ENCODE data around the gene MAPKAP1. TPM values are rescaled to one million over a fixed set of nuclear protein-coding genes. Genes with fewer than 3 reads are reported as not detected.

MAPKAP1 gene
- total RNA-seq, 1 experiment from 2014 or later = 79.9 TPM

DNA sequence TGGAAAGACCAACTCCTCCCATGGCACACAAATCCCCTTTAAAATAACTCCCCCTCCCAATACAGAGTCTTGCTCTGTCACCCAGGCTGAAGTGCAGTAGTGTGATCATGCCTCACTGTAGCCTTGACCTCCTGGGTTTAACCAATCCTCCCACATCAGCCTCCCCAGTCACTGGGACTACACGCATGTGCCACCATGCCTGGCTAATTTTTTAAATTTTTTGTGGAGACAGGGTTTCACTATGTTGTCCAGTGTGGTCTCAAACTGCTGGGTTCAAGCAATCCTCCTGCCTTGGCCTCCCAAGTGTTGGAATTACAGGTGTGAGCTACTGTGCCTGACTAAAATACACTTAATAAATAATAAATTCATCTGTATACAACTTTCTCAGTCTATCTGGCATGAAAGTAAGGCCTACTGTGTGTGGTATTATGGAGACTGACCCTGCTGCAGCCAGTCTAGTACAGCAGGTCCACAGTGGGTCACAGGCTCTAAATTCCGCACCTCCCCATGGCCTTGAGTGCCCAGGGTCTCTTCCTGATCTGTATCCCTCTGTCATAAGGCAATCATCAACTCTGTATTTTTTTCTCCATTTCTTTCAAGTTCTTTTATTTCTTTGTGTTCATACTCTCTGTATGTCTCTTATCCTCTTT lies 169.4 kb downstream of the MAPKAP1 start:
- DNase-seq (ENCODE audit: low spot score) = no peak

DNA sequence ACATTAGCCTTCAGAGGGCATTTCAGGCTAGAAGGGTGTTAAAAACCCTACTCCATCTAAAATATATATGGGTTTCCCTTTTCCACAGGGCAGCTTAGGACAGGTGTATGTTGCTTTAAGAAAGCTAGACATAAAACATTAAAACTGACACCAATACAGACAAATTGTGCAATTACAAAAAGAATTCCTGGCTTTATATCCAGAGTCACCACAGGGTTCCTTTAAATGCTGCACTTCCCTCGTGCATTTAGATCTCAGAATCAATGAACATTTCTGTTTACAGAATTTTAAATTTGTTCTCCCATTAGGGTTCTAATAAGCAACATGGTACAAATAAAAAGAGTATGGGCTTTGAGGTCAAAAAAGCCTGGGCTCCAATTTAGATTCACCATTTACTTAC lies 170.2 kb downstream of the MAPKAP1 start:
- no peak for DNase-seq (ENCODE audit: low spot score)

DNA sequence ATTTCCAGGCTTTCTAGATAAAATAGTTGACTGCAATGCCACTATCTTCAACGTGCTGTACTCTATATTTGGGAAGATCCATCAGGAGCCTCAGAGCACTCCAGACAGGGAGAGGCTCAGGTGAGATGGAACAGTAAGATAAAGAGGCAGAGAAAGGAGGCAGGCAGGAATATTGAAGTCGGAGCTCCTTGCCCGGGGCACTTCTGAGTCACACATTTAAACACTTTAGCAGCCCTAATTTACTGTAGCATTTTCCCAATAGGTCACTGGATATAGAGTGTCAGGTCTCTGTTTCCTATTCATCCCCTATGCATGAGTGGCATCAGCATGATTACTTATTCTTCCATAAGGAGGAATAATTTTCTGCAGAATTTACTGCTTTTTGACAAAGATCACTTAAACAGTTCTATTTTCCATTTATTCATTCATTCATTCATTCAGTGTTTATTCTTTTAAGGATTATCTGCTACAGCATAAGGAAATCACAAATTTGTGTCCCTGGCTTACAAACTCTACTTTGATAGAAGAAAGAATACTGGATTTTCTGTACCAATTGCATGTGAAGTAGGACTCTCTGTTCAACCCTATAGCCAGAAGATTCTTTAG lies 170.7 kb downstream of the MAPKAP1 start:
- DNase-seq (ENCODE audit: low spot score) = no peak

DNA sequence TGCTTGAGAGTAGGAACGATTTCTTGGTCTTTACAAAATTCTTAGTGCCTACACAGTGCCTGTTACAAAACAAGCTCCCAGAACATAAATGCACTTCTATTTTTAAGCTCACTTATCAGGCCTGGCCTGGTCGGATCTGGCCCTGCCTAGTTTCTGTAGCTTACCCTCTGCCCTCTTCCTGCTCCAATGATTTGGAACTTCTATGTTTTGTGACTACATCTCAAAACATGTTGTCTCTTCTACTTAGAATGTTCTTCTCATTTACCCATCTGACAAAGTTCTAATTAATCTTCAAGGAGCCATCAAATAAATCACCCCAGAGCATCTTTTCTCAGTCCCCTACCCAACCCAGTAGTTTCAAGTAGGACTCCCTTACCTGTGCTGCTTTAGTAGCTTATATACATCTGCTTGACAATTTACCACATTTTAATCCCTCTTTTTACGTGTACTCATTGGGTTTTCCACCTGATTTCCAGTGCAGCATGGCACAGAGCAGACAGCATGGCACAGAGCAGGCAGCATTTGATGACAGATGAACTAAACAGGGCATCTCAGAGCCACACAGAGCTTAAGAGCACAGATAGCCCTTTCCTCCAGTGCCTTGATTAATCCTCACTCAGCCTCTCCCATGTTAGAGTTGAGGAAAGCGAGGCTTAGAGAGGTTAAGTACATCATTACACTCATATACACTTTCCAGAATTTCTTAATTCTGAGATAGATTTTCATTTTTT lies 171.9 kb downstream of the MAPKAP1 start:
- DNase-seq (ENCODE audit: low spot score) = no peak

DNA sequence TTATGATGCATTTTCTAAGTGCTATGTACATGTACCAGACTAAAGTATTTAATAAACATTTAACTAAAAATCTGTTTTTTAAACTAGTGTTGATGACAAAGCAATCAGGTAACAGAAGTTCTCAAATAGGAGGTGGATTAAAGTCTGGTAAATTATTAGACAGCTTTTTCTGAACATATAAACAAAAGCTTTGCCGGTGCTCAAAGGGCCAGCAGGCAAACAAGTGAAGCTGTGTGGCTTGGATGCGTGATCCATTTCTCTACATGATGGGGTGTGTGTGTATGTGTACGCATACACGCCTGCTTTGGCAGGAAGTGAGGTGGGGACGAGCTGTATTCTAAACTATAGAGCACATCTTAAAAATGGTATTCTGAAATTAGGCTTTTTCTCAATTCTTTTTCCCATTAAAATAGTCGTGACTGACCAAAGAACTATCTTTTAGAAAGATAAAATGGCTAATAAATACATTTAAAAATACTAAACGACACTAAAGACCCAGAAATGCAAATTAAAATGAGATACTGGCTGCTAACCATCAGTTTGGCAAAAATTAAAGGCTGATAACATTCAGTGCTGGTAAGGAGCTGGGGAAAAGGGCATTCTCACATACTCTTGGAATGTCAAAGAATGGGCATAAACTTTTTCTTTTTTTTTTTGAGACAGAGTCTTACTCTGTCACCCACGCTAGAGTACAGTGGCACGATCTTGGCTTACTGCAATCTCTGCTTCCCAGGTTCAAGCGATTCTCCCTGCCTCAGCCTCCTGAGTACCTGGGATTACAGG lies 174.0 kb downstream of the MAPKAP1 start:
- DNase-seq (ENCODE audit: low spot score) = no peak

DNA sequence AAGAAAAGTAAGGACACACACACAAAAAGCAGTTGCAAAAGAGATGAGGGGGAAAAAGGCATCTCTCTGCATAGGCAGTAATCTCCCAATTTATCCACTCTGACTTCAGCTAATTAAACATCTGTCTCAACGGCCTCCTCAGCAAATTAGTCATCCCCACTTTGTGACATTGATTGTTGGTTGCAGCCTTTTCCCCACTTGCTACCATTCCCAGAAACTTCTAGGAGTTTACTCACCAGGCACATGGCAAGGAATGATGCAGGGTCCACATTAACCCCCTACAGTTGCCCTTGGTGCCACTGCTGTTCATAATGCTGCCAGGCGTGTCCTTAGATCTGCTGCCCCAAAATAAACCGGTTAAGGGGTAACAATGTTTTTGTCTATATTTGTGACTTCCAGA lies 174.6 kb downstream of the MAPKAP1 start:
- DNase-seq (ENCODE audit: low spot score) = no peak

DNA sequence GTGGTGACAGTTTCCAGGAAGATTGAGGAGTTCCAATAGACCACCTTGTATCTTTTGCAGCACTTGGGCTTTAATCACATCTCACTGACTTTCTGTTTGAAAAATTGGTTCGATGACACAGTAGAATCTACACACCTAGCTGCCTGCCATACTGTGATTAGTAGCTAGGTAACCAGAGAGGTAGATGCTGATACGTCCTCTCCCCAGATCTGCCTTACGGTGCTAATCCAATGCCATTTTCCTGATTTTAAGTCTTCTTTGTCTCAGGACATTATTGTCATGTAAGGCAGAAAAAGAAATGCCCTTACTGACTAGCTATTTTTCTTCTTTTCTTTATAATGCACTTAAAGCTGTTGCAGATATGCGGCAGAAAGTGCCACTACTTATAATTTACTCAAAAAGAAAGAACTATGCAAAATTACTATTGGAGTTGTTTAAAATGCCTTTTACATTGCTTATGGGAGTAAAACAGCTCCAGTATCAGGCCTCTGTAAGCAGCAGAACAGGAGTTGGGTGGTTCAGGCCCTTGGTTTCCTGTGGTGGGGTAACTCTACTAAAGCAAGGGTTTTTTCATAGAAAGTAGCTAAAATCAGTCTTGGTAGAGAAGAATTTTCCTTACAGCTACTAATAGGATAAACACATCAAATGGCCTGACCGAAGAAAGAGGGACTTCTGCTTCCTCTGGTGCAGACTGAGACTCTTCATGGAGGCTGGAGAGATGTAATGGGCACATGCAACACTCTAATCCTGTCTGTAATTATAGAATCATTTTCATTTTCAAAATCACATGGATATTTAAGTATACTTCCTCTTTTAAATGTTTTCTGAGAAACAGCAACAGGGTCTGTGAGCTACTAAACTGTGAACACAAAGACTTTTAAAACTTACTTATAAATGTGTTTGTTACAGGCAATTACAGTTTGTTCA lies 177.2 kb downstream of the MAPKAP1 start:
- no peak for DNase-seq (ENCODE audit: low spot score)

DNA sequence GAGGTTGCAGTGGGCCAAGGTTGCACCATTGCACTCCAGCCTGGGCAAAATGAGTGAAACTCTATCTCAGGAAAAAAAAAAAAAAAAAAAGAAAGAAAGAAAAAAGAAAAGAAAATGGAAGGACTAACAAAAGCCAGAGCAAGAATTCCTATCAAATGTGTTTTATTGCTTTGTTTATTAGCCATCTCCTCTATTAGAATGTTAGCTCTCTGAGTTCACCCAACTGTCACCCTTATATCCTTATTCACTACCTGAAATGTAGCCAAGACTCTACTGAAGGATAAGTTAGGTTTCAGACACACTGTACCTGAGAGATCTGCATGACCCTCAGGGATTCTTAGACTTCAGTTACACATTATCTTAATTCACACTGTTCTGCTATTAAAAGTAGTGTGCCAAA lies 177.9 kb downstream of the MAPKAP1 start:
- DNase-seq (ENCODE audit: low spot score) = no peak

DNA sequence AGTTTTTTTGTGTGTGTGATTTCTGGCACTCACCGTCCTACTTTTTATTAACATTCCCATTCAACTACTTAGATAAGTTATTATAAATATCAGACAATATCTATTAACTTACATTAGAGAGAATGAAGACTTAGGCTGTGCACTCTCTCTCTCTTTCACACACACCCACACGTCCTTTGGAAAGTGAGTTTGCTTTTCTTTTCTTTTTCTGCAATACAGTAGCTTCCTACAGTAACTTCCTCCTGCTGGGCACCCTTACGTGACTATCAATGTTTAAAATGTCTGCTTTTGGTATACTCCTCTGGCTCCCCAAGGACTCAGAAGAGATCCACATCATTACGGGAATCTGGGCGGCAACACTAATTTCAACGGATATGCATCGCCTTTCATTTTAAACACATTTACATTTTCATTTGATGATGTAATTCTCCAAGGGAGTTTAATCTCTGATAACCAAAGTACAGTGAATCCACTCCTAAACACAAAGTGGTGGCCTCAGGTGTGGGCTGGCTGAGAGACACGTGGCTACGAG lies 179.5 kb downstream of the MAPKAP1 start:
- no peak for DNase-seq (ENCODE audit: low spot score)

DNA sequence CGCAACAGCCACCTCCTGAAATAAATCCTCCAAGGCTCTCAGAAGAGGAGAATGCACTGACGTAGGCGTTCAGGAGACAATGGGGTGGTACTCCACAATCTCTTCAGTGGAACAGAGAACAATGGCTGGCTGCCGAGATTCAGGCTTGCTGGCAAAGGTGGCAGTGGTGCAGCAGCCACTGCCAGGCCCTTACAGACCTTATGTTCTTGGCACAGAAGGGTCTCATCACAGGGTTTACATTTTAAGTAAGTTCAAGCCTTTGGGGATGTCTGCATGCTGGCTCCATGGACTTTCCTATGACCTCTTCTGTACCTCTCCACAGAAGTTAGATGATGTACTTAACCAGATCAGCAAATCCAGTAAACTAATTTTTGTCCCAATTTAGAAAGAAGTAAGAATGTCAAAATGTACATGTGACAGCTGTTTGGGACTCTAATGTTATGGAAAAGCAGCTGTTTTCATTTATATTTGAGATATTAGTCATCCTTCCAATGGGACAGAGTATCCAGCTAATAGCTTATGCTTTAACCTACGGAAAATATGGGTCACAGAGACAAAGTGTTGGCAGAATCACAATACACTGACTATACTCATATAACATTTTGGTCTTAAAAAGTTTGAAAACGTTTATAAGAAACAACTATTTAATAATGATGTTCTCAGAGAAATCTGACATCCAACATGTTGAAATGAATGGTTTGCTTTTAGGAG lies 180.9 kb downstream of the MAPKAP1 start:
- DNase-seq (ENCODE audit: low spot score) = no peak

DNA sequence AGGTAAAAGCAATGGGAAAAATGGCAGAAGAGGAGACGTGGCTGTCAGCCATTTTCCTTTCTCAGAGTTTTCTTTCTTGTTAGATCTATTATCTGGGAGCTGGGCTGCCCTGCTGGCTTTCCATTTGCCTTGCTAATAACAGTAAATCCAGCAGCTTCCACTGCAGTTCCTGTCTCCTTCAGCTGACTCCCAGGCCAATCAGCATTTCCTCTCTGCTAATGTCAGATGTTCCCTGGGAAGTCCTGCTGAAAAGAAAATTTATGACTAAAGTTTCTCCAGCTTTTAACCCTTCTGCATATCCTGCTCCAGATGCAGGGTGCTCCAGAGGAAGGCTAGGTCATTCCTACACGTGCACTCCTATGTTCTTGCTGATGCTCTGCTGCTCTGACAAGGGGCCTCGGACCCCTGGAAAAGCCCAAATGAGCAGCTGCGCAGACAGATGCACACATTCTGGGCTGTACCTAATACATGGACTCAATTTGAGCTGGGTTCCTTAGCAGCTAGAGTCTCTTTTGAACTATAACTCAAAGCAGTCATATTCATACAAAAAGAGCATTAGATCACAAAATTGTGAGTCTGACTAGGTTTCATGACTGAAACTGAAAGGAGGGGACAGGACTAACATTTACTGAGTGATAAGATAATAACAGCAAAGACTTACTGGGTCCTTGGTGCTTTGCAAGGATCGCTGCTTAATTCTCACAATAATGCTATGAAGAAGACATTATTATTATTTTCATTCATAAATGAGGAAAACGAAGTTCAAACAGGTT lies 182.2 kb downstream of the MAPKAP1 start:
- no peak for DNase-seq (ENCODE audit: low spot score)

DNA sequence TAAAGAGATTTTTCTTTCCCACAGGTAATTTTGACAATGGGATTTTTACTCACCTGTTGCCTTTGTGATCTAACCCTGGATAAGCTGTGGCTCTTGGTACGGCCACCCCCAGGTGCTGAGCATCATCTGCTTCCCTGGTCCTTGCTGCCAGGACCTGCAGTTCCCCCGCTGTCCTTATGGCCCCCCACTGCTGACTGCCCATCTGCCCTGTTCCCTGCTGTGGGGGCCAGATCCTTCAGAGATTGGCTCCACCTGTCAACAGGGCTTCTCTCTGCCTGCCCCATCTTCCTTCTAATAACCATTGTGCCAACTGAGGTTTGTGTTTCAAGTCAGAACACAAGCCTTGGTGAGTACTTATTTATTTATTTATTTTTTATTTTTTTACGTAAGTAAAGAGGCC lies 183.3 kb downstream of the MAPKAP1 start:
- no peak for DNase-seq (ENCODE audit: low spot score)

DNA sequence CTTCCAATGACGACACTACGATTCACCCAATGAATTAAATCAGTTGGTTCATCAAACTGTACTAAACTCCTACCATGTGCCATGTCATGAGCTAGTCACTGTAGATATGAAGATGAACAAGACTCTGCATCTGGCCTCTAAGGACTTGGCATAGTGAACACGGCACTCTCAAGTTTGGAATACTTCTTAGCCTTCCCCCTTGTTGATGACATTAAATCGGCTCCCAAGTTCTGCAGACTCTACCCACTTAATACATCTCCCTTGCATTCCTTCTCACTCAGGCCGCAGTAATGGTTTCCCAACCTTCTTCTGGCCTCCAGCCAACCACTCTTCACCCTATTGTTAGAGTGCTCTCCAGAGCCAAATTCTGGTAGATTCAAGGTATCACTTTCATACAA lies 184.7 kb downstream of the MAPKAP1 start:
- no peak for DNase-seq (ENCODE audit: low spot score)

DNA sequence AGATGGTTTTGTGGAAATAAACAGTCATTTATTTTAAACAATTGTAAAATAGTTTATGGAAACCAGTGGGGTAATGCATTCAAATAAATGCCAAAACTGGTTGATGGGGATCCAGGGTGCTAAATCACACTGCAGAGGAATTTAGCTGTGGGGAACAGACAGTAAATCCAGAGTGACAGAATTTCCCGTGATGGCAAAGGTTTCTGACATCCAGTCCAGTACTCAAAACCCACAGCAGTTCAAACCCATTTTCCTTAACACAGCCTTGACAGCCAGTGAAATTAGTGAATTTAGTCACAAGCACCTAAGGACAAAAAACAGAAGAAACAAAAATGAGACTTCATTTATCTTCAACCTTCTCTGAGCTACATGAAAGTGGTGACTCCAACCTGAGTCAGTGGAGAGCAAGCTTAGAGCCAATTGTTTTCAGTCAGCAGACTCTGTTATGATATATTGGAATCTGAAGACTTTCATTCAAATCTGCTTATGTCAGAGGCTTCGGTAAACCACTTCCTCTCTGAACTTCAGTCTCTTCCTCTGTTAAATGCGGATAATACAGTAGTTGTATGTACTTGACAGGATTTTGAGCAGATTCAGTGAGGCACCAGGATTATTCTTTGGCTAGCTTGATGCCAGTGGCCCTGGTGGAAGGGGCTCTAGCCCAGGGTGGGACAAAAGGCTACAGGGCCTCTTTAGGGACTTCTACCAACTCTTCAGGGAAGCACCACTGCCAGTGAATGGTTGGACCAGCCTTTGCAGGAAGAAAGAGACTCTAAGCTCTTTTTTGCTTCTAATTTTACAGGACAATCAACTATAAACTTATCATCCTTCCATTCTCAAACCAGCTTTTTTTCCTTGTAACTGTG lies 185.3 kb downstream of the MAPKAP1 start:
- no peak for DNase-seq (ENCODE audit: low spot score)

DNA sequence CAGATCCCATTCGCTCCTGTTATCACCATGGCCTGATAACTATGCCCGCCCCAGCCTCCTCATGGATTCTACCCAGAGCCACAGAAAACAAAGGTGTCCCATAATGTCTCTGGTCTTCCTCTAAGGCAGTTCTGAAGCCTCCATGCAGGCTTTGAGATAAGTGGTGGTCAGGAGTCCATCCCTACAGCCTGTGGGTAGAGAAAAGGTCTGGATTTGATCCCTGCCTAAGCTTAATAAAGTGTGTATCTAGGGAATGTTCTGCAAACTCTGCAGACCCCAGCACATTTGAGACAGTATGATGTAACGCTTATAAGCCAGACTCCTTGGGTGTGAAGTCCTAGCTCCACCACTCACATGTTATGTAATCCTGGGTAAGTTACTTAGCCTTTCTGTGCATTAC lies 187.3 kb downstream of the MAPKAP1 start:
- DNase-seq (ENCODE audit: low spot score) = no peak

DNA sequence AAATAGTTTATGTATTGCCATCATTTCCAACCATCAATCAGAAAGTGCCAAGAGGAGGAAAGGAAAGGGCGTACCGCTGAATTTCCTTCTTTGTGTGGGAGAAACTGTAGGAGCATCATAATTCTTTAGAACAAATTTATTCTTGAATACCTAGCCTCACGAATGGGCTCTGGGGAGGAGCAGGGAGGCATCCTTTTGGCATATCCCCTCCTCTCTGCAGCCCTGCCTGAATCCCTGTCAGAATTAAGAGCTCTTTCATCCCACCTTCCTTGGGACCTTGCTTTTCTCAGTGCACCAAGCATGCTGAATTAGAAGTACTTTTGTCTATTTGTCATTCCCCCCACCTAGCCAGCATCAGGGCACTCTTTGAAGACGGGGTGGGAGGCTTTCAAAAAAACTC lies 189.4 kb downstream of the MAPKAP1 start:
- no peak for DNase-seq (ENCODE audit: low spot score)

DNA sequence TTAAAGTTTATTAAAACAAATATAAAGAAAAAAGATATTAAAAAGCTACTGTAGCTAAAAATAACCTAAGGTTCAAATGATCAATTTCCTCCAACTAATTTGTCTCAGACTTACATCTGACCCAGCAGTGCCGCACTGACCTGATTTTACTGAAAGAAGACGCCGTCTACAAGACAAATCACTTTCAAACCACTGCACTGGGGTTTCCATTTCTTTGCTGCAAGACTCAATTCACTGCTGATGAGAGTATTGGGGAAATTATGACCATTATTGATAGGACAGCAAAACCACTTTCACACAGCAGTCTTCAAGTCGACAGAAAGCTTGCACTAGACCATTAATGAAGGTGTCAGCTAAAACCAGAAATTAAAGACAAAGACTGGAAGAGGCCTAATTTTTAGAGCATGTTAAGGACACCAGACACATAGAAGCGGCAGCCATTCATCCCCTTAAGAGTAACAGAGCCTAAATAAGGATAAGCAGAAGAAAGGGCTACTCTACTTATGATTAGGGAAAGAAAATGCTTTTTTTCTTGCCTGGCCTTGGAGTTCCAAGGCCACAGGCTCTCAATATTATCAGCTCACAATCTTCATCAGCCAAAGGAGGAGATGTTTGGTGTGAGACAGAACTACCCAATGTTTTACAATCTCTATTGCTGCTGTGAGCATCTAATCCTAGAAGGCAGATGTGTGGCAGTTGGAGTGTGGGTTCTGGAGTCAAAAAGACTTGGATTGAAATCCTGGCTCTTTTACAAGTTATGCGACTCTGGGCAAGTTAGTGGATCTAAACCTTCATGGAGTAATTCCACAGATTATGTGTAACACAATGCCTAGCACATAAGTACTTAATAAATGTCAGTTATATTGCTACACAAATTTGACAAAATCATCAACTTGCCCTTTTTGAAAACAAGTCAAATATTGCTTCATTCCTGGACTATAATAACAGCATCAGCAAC lies 190.7 kb downstream of the MAPKAP1 start:
- no peak for DNase-seq (ENCODE audit: low spot score)
